Central memory CD4-positive, alpha-beta T cell (primary cell): ENCODE data around the gene PRKAR2B.
A peak's percentile ranks its signal among the peaks of the same experiment; 100 is the strongest.

Experiments used
- DNase-seq: peaks from one replicate; pipeline ENCODE4 v3.0.0; 2022

PRKAR2B gene

GRCh38 chr7:107196834-107197610 lies 152.5 kb downstream of the PRKAR2B start:
- no peak for DNase-seq

DNA sequence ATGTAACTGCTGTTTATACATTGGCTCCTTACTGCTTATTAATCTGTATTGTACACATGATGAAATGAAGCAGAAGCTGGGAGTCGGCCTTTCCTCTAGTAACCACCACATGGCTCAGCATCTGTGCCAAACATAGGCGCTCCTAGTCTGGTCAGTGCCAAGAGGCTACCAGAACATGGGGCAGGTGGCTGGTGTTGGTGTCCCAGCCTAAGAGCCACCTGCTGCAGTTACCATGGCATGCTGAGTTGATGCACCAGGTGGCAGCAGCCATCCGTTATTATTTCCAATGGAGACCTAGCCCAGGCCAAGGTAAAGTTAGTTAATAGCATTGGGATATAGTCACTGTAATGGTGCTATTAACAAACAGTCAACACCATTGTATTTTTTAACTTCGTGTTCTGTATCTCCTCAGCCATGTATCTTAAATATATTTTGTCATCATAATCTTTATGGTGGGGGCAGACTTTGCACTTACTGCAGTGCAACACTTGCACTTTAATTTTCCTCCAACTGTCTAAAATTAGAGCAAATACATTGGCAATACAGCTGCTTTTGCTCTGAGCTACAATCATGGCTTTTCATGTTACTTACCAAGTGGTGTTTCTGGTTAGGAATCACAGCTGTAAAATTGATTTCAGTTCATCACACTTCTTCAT lies 157.4 kb downstream of the PRKAR2B start:
- DNase-seq: peak; percentile 9

GRCh38 chr7:107203607-107204006 lies 159.1 kb downstream of the PRKAR2B start:
- DNase-seq: no peak

GRCh38 chr7:107206136-107206535 lies 161.6 kb downstream of the PRKAR2B start:
- DNase-seq: no peak

DNA sequence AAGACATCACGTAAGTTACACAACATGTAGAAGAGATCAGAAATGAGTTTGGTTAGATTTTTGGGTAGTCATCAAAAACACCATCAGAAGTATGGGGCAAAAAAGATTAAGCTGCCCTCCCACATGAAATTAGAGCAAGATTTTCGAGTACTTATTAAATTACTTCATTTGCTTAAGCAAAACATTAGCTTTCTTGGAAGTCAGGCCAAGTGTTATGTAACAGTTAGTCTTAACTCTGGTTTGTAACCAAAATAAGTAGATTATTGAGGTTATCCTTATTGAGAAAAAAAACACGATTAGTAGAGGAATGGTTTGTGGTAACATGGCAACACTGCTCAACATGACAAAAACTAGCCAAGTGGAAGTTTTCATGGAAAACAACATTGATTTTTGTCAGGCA lies 162.2 kb downstream of the PRKAR2B start:
- no peak for DNase-seq

DNA sequence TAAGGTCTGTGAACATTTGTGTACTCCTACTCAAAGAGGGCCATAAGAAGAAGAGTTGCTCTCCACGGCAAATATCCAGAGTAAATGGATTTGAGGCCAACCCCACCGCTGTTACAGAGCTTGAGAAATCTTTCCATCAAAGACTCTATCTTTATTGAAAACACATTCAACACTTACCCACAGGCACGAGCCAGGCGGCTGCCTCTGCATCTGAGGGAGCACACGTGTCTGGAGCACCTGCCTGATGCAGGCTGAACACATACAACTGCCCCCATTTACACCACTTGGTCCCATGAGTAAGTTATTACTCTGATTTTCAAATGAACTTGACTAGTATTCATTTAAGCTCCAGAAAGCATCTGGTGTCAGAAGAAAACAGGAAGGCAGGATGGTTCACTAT lies 163.0 kb downstream of the PRKAR2B start:
- DNase-seq: no peak

GRCh38 chr7:107208024-107208521 lies 163.6 kb downstream of the PRKAR2B start:
- no peak for DNase-seq

GRCh38 chr7:107208563-107208962 lies 164.1 kb downstream of the PRKAR2B start:
- DNase-seq: no peak

- DNase-seq: no peak
These were observed 165.1 kb downstream of the PRKAR2B start for GRCh38 chr7:107209565-107209964.

GRCh38 chr7:107210400-107210799 lies 165.9 kb downstream of the PRKAR2B start:
- no peak for DNase-seq
